C4-2B (cell line): ENCODE results near the gene TADA3.

Experiments used
- H3K27ac ChIP-seq: fragments of 450-650 bp; 2 replicates; pipeline ENCODE4 v1.5.1; 2017
- CTCF ChIP-seq: fragments of 450-650 bp; conservative IDR thresholded peaks from 2 replicates; pipeline ENCODE4 v1.5.1; 2017; ENCODE audit warnings: mild to moderate bottlenecking
- ZFX ChIP-seq: fragments of 450-650 bp; IDR thresholded peaks from 2 replicates; pipeline ENCODE4 v1.6.1; 2017

TADA3 gene

GRCh38 chr3:9809239-9809614 lies 17.0 kb upstream of the TADA3 start:
- peak overlapping the region; percentile 70 for H3K27ac ChIP-seq

GRCh38 chr3:9808345-9809037 lies 16.2 kb upstream of the TADA3 start:
- TF ChIP-seq ZFX = no peak
- TF ChIP-seq CTCF = no peak; the same call in 1 of the 2 replicates
- H3K27ac ChIP-seq = no peak overlapping the region; the same call in 1 of the 2 replicates

More at GRCh38 chr3:9809239-9809614, 17.0 kb upstream of the TADA3 start:
- no peak for TF ChIP-seq CTCF
- no peak for TF ChIP-seq ZFX

GRCh38 chr3:9807981-9808344 lies 15.7 kb upstream of the TADA3 start:
- no peak overlapping the region; the same call in 1 of the 2 replicates for H3K27ac ChIP-seq
- TF ChIP-seq ZFX = no peak
- no peak for TF ChIP-seq CTCF

GRCh38 chr3:9806688-9807589 lies 14.7 kb upstream of the TADA3 start:
- no peak overlapping the region for H3K27ac ChIP-seq
- no peak for TF ChIP-seq ZFX
- TF ChIP-seq CTCF = no peak

- no peak overlapping the region for H3K27ac ChIP-seq
- TF ChIP-seq CTCF (no peak), ZFX (no peak)
Observed at GRCh38 chr3:9806137-9806536, 13.9 kb upstream of the TADA3 start.

GRCh38 chr3:9804996-9805395 lies 12.7 kb upstream of the TADA3 start:
- TF ChIP-seq ZFX = no peak
- TF ChIP-seq CTCF = no peak
- no peak overlapping the region for H3K27ac ChIP-seq

- no peak for TF ChIP-seq CTCF
- TF ChIP-seq ZFX = no peak
- peak overlapping the region; percentile 26 for H3K27ac ChIP-seq
Observed at GRCh38 chr3:9803494-9803893, 11.2 kb upstream of the TADA3 start.
